ENCODE results near the gene HGS. TPM values are rescaled to one million over a fixed set of nuclear protein-coding genes. Genes with fewer than 3 reads are reported as not detected.

The HGS gene
- total and polyA plus RNA-seq, 2 of the 13 experiments (the other 11 are each of a cell fraction or from before 2014, with no cell fraction given): 73.3 to 78.1 TPM

DNA sequence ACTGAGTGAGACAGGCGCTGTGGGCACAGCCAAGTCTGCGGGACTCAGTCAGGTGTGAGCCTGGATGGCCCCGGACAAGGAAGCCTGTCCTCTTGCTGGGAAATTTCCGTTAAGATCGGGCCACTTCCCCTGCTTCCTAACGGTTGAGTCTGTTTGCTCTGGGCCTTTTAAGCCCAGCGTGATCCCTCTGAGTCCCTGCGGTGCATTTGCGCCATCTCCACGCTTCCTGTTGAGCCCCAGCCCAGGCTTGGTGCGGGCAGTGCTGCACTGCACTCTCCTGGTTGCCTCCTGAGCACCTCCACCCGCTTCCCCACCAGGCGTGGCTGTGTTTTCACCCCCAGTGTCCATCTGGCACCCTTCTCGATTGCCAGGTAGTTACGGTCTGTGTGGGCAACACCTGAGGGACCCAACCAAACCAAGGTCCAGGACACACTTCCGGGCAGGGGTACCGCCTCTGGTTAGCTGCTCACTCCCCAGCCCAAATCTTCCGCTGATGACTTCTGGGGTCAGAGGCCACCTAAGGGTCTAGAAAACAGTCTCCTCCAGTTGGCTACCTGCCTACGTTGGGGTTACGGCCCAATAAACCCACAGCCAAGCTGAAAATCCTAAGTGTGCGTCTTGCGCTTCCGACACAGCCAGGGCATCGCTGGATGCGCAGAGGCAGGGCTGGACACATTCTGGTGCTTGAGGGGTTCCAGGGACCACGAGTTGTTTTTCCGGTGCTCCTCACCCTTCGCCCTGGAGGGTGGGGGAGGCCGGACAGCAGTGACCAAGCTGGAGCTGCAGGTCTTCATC lies 26.9 kb downstream of the HGS start (continued):
- no peak for TF ChIP-seq EZH2 (conservative IDR thresholded peaks at IDR 0.05; ENCODE audit: low read depth, low read length)
- TF ChIP-seq ZNF563 (CRISPR knock-in tag; IDR thresholded peaks at IDR 0.05): no peak
- TF ChIP-seq KAT7 (CRISPR knock-in tag; IDR thresholded peaks at IDR 0.05; ENCODE audit: borderline replicate concordance): no peak
- peak; percentile 54; the same call in 1 of the 2 replicates for TF ChIP-seq HIVEP1 (CRISPR knock-in tag; IDR thresholded peaks at IDR 0.05)
- TF ChIP-seq ATF3 (CRISPR knock-in tag; IDR thresholded peaks at IDR 0.05): peak; percentile 22; the same call in 1 of the 2 replicates
- TF ChIP-seq MYNN (CRISPR knock-in tag; IDR thresholded peaks at IDR 0.05; ENCODE audit: low read depth): no peak
- TF ChIP-seq EP300 (IDR thresholded peaks at IDR 0.05; ENCODE audit: low read depth in 2 of 2, low read length in 2 of 2): peak in 1 of 2 experiments; percentile 15; a peak in 1 of 4 replicates
- 0 out of 2 replicates have a peak, but pooled peaks have one; percentile 35 for TF ChIP-seq EP300 (CRISPR knock-in tag; IDR thresholded peaks at IDR 0.05; ENCODE audit: borderline replicate concordance)
- TF ChIP-seq ZNF235 (CRISPR knock-in tag; IDR thresholded peaks at IDR 0.05; ENCODE audit: borderline replicate concordance): no peak
- no peak for TF ChIP-seq ZNF670 (CRISPR knock-in tag; IDR thresholded peaks at IDR 0.05; ENCODE audit: borderline replicate concordance)
- TF ChIP-seq ZNF3 (CRISPR knock-in tag; IDR thresholded peaks at IDR 0.05): no peak
- TF ChIP-seq ZNF891 (CRISPR knock-in tag; IDR thresholded peaks at IDR 0.05): 0 out of 2 replicates have a peak, but pooled peaks have one; percentile 5
- no peak for TF ChIP-seq ZNF546 (CRISPR knock-in tag; conservative IDR thresholded peaks at IDR 0.05)
- TF ChIP-seq ONECUT2 (CRISPR knock-in tag; IDR thresholded peaks at IDR 0.05): no peak
- peak in 1 of 2 experiments; percentile 29; a peak in 1 of 4 replicates for TF ChIP-seq HMGXB4 (CRISPR knock-in tag; IDR thresholded peaks at IDR 0.05; ENCODE audit: borderline replicate concordance in 1 of 2, low read depth in 1 of 2)
- no peak for TF ChIP-seq PTBP1 (IDR thresholded peaks at IDR 0.05; ENCODE audit: low read depth, low read length, poor library complexity, severe bottlenecking)
- no peak for TF ChIP-seq ZNF362 (CRISPR knock-in tag; IDR thresholded peaks at IDR 0.05; ENCODE audit: borderline replicate concordance)
- no peak for TF ChIP-seq HNRNPUL1 (IDR thresholded peaks at IDR 0.05; ENCODE audit: low read depth, low read length)
- TF ChIP-seq ZNF816 (CRISPR knock-in tag; IDR thresholded peaks at IDR 0.05; ENCODE audit: borderline replicate concordance): no peak
- TF ChIP-seq RFX3 (CRISPR knock-in tag; IDR thresholded peaks at IDR 0.05): no peak
- TF ChIP-seq, protein P1, sequence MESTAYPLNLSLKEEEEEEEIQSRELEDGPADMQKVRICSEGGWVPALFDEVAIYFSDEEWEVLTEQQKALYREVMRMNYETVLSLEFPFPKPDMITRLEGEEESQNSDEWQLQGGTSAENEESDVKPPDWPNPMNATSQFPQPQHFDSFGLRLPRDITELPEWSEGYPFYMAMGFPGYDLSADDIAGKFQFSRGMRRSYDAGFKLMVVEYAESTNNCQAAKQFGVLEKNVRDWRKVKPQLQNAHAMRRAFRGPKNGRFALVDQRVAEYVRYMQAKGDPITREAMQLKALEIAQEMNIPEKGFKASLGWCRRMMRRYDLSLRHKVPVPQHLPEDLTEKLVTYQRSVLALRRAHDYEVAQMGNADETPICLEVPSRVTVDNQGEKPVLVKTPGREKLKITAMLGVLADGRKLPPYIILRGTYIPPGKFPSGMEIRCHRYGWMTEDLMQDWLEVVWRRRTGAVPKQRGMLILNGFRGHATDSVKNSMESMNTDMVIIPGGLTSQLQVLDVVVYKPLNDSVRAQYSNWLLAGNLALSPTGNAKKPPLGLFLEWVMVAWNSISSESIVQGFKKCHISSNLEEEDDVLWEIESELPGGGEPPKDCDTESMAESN (CRISPR knock-in tag; conservative IDR thresholded peaks at IDR 0.05): 0 out of 2 replicates have a peak, but pooled peaks have one; percentile 56
- no peak for TF ChIP-seq SETDB1 (CRISPR knock-in tag; IDR thresholded peaks at IDR 0.05; ENCODE audit: borderline replicate concordance)
- TF ChIP-seq, protein P2, sequence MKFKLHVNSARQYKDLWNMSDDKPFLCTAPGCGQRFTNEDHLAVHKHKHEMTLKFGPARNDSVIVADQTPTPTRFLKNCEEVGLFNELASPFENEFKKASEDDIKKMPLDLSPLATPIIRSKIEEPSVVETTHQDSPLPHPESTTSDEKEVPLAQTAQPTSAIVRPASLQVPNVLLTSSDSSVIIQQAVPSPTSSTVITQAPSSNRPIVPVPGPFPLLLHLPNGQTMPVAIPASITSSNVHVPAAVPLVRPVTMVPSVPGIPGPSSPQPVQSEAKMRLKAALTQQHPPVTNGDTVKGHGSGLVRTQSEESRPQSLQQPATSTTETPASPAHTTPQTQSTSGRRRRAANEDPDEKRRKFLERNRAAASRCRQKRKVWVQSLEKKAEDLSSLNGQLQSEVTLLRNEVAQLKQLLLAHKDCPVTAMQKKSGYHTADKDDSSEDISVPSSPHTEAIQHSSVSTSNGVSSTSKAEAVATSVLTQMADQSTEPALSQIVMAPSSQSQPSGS (CRISPR knock-in tag; IDR thresholded peaks at IDR 0.05): no peak
